ENCODE measurements around the gene VPS41.

The VPS41 gene

DNA sequence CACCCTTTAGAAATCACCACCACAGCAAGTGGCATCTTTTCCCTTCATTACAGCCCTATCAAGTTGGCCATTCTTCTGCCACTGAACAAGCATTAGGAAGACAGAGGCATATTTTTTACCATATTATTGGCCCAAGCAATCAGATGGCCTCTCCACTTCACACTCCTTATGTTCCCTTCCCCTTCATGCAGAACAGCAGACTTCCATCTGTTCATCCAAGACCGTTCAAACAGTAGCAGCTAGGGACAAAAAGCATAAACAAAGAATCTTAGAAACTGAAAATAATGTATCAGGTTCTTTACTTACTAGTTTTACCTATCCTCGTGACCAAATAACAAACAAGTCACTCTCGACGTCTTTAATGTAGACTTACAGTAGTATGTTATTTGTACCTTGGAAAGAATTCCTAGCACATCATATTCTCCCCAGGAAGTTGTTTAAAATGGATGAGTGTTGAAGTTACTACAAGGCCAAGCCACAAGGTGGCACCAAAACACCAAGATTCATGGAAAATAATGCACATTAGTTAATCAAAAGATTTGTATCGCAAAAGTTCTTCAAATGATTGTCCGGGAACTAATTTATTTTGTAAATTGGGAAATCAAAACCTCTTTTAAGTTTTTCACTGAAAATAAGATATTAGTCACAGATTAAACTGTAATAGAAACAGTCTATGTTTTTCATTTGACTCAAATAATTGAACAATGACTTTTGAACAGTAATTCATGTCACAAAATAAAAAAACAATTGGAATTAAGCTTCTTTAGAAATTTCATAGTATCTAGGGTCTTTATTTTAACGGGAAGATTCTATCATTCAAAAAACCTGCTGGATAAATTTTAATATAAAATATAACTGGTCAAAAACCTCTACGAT lies 112.1 kb downstream of the VPS41 start:
- no peak overlapping the region for H3K4me2 ChIP-seq
- no peaks in the 10 kb centered on the region for H3K9me3 ChIP-seq (replicated peaks in 1 of 11)
- TF ChIP-seq Cebpa-rat (IDR thresholded peaks at IDR 0.05): no peak
- H3K4me1 ChIP-seq: peaks cover 0 to 13% (median 0%) of the 10 kb centered on the region in 10 experiments; a peak in 2 of 20 replicates
- peaks cover 4 to 61% (median 30%) of the 10 kb centered on the region in 11 experiments; a peak in 20 of 22 replicates for H3K36me3 ChIP-seq
- H3K4me3 ChIP-seq: no peak overlapping the region
- peaks cover 0 to 22% (median 0%) of the 10 kb centered on the region in 11 experiments; a peak in 2 of 22 replicates for H4K20me1 ChIP-seq
- H3K9ac ChIP-seq: no peak overlapping the region
- H3K27ac ChIP-seq: no peak overlapping the region
- no peaks in the 10 kb centered on the region for H3K27me3 ChIP-seq

- TF ChIP-seq Cebpa-rat (IDR thresholded peaks at IDR 0.05): no peak
- Histone ChIP-seq H3K4me3 (no peak overlapping the region), H3K27ac (no peak overlapping the region), H3K4me1 (peaks cover 0 to 13% (median 0%) of the 10 kb centered on the region in 10 experiments; a peak in 2 of 20 replicates), H4K20me1 (peaks cover 0 to 14% (median 0%) of the 10 kb centered on the region in 11 experiments; a peak in 2 of 22 replicates), H3K36me3 (peaks cover 13 to 73% (median 43%) of the 10 kb centered on the region in 11 experiments; a peak in 20 of 22 replicates), H3K9ac (no peak overlapping the region), H3K4me2 (no peak overlapping the region), H3K9me3 (replicated peaks in 1 of 11) (no peaks in the 10 kb centered on the region), H3K27me3 (no peaks in the 10 kb centered on the region)
Measured at GRCh38 chr7:38795593-38795992, 113.4 kb downstream of the VPS41 start.

DNA sequence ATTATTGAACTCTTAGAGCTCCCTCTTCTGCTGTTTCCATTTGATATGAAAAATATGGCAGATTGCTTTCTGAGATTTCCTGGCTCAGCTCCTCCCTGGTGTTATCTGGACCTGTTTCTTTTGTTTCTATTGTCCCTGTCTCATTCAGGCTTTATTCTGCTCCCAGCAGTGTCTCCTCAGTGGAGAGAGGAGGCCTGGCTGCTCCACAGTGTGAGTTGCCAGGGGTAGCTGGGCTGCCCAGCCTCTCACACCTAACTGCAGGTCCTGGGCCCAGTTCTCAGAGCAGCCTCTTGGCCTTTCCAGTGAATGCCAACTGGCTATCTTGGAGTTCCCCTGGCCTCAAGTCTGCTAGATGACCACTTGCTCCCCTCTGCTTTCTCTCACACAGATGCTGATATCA lies 127.0 kb downstream of the VPS41 start:
- TF ChIP-seq Cebpa-rat (IDR thresholded peaks at IDR 0.05): no peak
- no peak overlapping the region for H3K9ac ChIP-seq
- H3K4me2 ChIP-seq: no peak overlapping the region
- H4K20me1 ChIP-seq: no peaks in the 10 kb centered on the region
- no peaks in the 10 kb centered on the region for H3K4me1 ChIP-seq
- no peak overlapping the region for H3K4me3 ChIP-seq
- no peaks in the 10 kb centered on the region for H3K27me3 ChIP-seq
- no peak overlapping the region for H3K27ac ChIP-seq
- peaks cover 0 to 69% (median 7%) of the 10 kb centered on the region in 11 experiments; a peak in 10 of 22 replicates for H3K36me3 ChIP-seq
- no peaks in the 10 kb centered on the region for H3K9me3 ChIP-seq (replicated peaks in 1 of 11)

- no peak for TF ChIP-seq Cebpa-rat (IDR thresholded peaks at IDR 0.05)
Measured at GRCh38 chr7:38777609-38778008, 131.4 kb downstream of the VPS41 start.

DNA sequence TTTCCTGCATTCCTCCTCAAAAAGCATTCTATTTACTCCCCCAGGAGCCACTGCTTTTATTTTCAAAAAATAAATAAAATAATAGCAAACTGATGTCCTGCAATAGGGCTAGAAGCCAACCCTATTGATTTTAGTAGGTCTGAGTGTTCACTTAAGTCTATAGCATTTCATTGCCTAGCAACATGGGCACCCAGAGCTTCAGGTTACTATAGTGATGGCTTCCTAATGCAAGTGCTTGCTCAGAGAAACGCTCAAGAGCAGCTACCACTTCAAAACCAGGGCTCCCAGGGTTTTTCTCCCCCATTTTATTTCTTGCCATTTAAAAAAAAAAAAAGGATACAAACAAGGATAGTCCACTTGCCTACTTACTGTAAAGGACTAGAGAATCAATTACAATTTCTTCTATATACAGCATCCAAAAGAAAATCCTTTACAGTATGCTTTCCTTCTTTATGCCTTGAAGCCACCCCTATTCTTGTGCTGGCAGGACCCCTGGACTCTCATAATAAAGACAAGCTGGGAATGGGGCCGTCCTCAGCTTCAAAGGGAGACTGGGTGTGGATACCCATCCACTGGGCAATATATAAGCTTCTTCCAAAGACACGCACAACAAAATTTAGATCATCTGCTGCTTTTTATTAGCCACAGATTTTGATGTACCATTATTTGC lies 133.3 kb downstream of the VPS41 start:
- Histone ChIP-seq H3K9me3 (replicated peaks in 1 of 11) (no peaks in the 10 kb centered on the region), H3K27ac (no peak overlapping the region), H3K36me3 (peaks cover 22 to 85% (median 44%) of the 10 kb centered on the region in 11 experiments; a peak in 20 of 22 replicates), H4K20me1 (no peaks in the 10 kb centered on the region), H3K4me1 (no peaks in the 10 kb centered on the region), H3K9ac (no peak overlapping the region), H3K4me3 (no peak overlapping the region), H3K27me3 (no peaks in the 10 kb centered on the region), H3K4me2 (no peak overlapping the region)
- TF ChIP-seq Cebpa-rat (IDR thresholded peaks at IDR 0.05): no peak

More at GRCh38 chr7:38777609-38778008, 131.4 kb downstream of the VPS41 start:
- Histone ChIP-seq H3K9ac (no peak overlapping the region), H3K27me3 (no peaks in the 10 kb centered on the region), H3K36me3 (peaks cover 16 to 84% (median 28%) of the 10 kb centered on the region in 11 experiments; a peak in 20 of 22 replicates), H3K4me2 (no peak overlapping the region), H3K27ac (no peak overlapping the region), H3K9me3 (replicated peaks in 1 of 11) (no peaks in the 10 kb centered on the region), H4K20me1 (no peaks in the 10 kb centered on the region), H3K4me3 (no peak overlapping the region), H3K4me1 (no peaks in the 10 kb centered on the region)

- no peaks in the 10 kb centered on the region for H3K27me3 ChIP-seq
- no peak overlapping the region for H3K27ac ChIP-seq
- no peak overlapping the region for H3K9ac ChIP-seq
- H3K36me3 ChIP-seq: peaks cover 22 to 95% (median 61%) of the 10 kb centered on the region in 11 experiments
- no peaks in the 10 kb centered on the region for H4K20me1 ChIP-seq
- no peaks in the 10 kb centered on the region for H3K4me1 ChIP-seq
- H3K9me3 ChIP-seq (replicated peaks in 1 of 11): no peaks in the 10 kb centered on the region
- TF ChIP-seq Cebpa-rat (IDR thresholded peaks at IDR 0.05): no peak
- H3K4me2 ChIP-seq: no peak overlapping the region
- no peak overlapping the region for H3K4me3 ChIP-seq
Measured at GRCh38 chr7:38773430-38773829, 135.6 kb downstream of the VPS41 start.

DNA sequence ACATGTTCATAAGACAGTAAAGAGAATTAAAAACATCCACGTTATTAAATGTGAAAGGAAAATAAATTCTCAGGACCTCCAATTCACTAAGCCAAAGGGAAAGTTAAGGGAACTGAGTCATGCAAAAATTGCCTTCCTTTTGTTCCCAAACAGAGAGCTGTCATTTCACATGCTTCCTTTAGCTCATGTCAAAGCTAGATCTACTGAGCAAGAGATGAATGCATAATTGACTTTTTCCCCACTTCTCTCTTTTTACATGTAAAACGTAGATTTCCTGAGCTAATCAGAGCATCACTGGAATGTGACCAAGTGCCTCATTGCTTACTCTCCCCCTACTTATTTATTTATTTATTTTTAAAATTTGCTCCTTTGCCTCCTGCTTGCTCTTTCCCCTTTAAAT lies 148.8 kb downstream of the VPS41 start:
- H3K27me3 ChIP-seq: no peaks in the 10 kb centered on the region
- peaks cover 35 to 96% (median 65%) of the 10 kb centered on the region in 11 experiments for H3K36me3 ChIP-seq
- H3K9ac ChIP-seq: no peak overlapping the region
- no peak for TF ChIP-seq Cebpa-rat (IDR thresholded peaks at IDR 0.05)
- no peaks in the 10 kb centered on the region for H3K4me1 ChIP-seq
- H3K9me3 ChIP-seq (replicated peaks in 1 of 11): no peaks in the 10 kb centered on the region
- no peak overlapping the region for H3K4me2 ChIP-seq
- no peaks in the 10 kb centered on the region for H4K20me1 ChIP-seq
- H3K27ac ChIP-seq: no peak overlapping the region
- no peak overlapping the region for H3K4me3 ChIP-seq

DNA sequence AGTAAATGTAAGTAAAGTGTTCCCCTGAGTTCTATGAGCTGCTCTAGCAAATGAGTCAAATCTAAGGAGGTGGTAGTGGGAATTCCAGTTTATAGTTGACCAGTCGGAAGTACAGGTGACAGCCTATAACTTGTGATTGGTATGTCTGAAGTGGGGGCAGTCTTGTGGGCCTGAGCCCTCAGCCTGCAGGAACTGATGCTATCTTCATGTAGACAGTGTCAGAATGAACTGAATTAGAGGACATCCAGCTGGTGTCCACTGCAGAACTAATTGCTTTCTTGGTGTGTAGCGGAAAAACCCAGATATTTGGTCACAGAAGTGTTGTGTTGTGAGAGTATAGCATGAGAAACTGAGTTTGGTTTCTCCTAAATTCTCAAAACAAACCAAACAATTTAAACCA lies 150.0 kb downstream of the VPS41 start:
- TF ChIP-seq Cebpa-rat (IDR thresholded peaks at IDR 0.05): no peak
- Histone ChIP-seq H3K36me3 (peaks cover 42 to 98% (median 70%) of the 10 kb centered on the region in 11 experiments), H3K27ac (no peak overlapping the region)

DNA sequence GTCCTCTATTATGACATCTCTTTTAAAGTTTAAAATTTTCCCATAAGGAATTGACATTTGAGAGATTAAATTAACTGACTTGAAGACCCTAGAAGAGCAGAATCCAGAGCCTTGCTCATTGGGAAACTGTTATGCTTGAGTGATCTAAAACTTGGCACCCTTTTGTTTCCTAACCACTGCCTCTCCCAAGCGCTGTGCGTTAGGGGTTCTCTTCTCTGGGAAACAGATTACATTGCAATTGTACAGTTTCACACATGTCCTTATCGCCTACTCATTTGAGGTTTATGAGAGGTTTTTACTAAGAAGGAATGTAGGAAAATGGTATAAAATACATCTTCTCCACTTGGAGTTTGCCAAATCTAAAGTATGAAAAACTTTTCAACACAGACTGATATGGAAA lies 151.1 kb downstream of the VPS41 start:
- no peaks in the 10 kb centered on the region for H3K4me1 ChIP-seq
- peaks cover 50 to 98% (median 73%) of the 10 kb centered on the region in 11 experiments for H3K36me3 ChIP-seq
- no peaks in the 10 kb centered on the region for H4K20me1 ChIP-seq
- no peak overlapping the region for H3K4me3 ChIP-seq
- no peak overlapping the region for H3K27ac ChIP-seq
- no peak for TF ChIP-seq Cebpa-rat (IDR thresholded peaks at IDR 0.05)
- no peak overlapping the region for H3K9ac ChIP-seq
- H3K9me3 ChIP-seq (replicated peaks in 1 of 11): no peaks in the 10 kb centered on the region
- no peak overlapping the region for H3K4me2 ChIP-seq
- H3K27me3 ChIP-seq: no peaks in the 10 kb centered on the region

More for the DNA sequence above, 150.0 kb downstream of the VPS41 start:
- Histone ChIP-seq H3K4me1 (no peaks in the 10 kb centered on the region), H3K27me3 (no peaks in the 10 kb centered on the region), H4K20me1 (no peaks in the 10 kb centered on the region), H3K4me3 (no peak overlapping the region), H3K9me3 (replicated peaks in 1 of 11) (no peaks in the 10 kb centered on the region), H3K9ac (no peak overlapping the region), H3K4me2 (no peak overlapping the region)

Data from BLaER1 treated with 17β-estradiol and CSF1 and Interleukin-3, amounts not matched to agents 10 nM and 100 nM (cell line).